Measurements from ENCODE around the gene NTN1.
"Not testable (repeated sequence)": the region's sequence is repeated elsewhere in the genome, so short reads cannot be mapped to it uniquely, and the experiment has no call there.

The NTN1 gene

DNA sequence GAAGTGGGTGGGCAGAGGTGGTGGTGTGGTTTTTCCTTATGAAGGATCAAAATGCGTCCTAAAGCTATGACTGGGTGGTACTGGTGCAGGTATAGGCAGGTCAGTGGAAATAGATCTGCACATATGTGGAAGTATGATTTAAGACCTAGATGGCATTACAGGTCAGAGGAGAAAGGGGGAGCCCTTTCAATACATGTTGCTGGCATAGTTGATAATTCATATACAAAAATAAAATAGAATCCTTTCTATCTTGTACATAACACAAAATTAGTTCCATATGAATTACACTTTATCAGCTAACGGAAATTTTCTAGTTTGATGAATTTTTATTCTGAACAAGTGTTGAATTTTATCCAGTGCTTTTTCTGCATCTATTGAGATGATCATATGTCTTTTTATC, 35.0 kb upstream of the NTN1 start:
- TF ChIP-seq, protein P1, sequence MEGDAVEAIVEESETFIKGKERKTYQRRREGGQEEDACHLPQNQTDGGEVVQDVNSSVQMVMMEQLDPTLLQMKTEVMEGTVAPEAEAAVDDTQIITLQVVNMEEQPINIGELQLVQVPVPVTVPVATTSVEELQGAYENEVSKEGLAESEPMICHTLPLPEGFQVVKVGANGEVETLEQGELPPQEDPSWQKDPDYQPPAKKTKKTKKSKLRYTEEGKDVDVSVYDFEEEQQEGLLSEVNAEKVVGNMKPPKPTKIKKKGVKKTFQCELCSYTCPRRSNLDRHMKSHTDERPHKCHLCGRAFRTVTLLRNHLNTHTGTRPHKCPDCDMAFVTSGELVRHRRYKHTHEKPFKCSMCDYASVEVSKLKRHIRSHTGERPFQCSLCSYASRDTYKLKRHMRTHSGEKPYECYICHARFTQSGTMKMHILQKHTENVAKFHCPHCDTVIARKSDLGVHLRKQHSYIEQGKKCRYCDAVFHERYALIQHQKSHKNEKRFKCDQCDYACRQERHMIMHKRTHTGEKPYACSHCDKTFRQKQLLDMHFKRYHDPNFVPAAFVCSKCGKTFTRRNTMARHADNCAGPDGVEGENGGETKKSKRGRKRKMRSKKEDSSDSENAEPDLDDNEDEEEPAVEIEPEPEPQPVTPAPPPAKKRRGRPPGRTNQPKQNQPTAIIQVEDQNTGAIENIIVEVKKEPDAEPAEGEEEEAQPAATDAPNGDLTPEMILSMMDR (IDR thresholded peaks at IDR 0.05; ENCODE audit: extremely low read depth, missing control alignments) = no peak
- DNase-seq (ENCODE audit: low spot score) = no peak

DNA sequence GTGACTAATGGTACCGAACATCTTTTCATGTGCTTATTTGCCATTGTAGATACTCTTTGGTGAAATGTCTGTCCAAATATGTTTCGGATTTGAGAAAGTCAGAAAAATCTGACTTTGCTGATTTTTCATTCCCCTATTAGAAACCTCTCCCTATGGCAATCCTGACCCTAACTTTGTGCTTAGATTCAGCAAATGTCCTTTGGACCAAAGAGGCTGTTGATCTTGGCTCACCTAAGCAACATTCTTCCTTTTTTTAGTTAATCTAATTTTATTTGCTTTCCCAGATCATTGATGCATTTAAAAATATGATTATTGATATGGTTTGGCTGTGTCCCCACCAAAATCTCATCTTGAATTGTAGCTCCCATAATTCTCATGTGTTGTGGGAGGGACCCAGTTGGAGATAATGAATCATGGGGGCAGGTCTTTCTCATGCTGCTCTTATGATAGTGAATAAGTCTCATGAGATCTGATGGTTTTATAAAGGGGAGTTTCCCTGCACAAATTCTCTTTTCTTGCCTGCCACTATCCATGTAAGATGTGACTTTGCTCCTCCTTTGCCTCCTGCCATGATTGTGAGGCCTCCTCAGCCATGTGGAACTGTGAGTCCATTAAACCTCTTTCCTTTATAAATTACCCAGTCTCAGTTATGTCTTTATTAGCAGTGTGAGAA, 32.9 kb upstream of the NTN1 start:
- not testable (repeated sequence) for DNase-seq (ENCODE audit: low spot score)

DNA sequence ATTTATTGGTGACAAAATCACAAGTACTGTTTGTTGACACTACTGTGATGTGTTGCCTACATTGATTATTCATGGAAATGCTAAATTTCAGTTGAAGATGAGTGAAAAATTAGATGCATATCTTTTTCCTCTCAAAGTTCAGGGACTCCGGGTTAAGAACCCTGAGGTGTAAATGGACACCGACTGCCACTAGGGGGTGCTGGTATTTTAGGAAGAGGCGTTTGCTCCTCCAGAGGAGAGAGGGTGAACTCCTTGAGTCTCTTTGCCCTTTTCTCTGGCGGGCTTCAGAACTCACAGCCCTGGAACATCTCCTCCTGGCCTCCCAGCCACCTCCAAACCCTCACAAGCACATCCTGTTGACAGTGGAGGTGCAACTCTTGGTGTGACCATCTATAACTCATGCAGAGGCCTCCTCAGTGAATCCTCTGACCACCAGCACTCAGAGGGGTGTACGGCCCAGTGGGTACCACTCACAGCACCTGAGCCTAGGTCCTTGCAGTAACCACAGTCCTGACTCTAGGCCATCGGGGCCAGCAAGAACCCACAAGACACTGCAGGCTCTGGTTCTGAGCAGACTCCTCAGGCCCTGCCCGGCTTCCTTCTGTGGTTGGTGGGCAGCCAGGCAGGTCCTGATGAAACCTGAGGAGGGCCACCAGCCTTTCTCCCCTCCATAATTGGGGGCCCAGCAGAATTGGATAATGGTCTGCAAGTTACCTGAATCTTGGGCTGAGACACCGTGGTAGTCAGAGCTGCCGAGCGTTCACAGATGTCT, 29.6 kb upstream of the NTN1 start:
- TF ChIP-seq, protein P1 (IDR thresholded peaks at IDR 0.05; ENCODE audit: extremely low read depth, missing control alignments) = peak; percentile 58
- DNase-seq (ENCODE audit: low spot score) = no peak

DNA sequence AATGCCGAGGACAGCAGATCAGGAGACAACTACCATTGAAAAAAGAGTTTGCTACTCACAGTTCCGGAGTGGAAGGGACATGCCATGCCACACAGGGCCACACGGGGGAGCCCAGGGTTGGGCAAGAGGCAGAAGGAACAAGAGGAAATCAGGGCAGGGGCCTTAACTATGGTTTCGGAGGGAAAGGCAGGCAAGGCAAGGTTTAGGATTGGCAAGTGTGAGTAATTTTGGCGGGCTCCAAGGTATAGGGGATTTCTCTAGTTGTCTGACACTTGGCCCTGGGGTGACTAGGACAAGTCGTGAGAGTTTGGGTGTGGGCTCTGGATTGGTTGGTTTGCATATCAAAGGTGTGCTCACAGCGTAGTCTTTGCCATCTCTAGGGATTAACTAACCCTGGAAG, 27.0 kb upstream of the NTN1 start:
- TF ChIP-seq, protein P1 (IDR thresholded peaks at IDR 0.05; ENCODE audit: extremely low read depth, missing control alignments) = peak; percentile 85
- DNase-seq (ENCODE audit: low spot score) = peak; percentile 62

DNA sequence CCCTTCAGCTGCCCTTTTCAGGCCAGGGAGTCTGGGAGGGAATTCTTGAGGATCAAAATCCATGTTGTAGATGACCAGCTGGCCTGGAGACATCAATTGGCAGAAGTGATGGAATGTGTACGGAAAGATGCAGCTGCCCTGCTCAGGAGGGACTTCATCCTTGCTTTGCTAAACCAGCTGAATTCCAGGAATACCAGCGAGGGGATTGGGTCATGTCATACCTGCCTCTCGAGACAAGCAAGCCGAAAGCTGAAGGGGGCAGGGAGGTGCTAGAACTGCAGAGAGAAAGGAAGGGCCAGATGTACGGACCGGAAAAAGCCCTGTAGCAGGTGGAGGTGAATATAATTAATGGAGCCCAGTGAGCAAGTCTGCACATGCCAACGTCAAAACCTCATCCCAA, 25.6 kb upstream of the NTN1 start:
- TF ChIP-seq, protein P1 (IDR thresholded peaks at IDR 0.05; ENCODE audit: extremely low read depth, missing control alignments) = no peak
- DNase-seq (ENCODE audit: low spot score) = no peak

DNA sequence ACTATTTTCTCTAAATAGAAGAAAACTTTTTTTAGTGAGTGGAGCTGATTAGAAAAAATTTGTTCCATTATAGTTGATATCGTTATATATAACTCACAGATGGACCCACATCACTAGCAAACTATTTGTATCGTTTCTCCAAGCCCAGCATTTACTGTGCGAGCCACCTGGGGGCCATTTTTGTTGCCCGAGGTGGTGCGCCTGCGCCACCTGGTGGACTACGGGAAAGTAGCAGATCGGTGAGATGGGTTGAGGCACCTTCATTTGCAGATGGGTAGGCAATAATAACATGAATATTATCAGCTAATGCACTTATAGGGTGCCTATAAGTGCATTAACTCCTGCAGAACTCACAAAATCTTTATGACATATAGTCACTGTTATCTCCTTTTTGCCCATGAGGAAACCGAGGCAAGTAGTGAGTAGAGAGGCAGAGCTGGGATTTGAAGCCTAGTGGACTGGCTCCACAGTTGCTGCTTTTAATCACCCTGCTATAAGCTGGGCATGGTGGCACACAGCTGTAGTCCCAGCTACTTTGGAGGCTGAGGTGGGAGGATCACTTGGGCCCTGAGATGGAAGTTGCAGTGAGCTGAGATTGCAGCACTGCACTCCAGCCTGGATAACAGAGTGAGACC, 23.2 kb upstream of the NTN1 start:
- TF ChIP-seq, protein P1 (IDR thresholded peaks at IDR 0.05; ENCODE audit: extremely low read depth, missing control alignments) = peak; percentile 93
- peak; percentile 84 for DNase-seq (ENCODE audit: low spot score)

DNA sequence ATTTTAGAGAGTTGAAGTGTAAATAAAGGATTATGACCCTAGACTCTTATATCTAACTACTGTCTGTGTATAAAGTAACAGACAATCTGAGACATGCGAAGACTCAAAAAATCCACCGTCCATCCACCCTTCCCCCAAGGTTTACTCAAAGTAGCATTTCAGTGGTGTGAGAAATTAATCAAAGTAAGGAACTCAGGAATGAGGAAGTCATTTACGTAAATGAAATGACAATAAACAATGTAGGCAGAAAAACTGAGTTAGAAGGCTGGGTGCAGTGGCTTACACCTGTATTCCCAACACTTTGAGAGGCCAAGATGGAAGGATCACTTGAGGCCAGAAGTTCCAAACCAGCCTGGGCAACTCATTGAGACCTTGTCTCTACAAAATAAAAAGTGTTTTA, 19.8 kb upstream of the NTN1 start:
- TF ChIP-seq, protein P1 (IDR thresholded peaks at IDR 0.05; ENCODE audit: extremely low read depth, missing control alignments) = no peak
- DNase-seq (ENCODE audit: low spot score) = no peak

Data from GM20000 (cell line).